Astrocyte (in vitro differentiated cells and primary cell): ENCODE measurements around the gene RASA4. TPM values are rescaled to one million over a fixed set of nuclear protein-coding genes. Genes with fewer than 3 reads are reported as not detected.
"Not testable (repeated sequence)": the region's sequence is repeated elsewhere in the genome, so short reads cannot be mapped to it uniquely, and the experiment has no call there.

Experiments used
- DNase-seq: peaks from one replicate; pipeline ENCODE4 v3.0.0-alpha.2; 2010; ENCODE audit warnings: low read depth
- FAIRE-seq: peaks from 2 replicates; lab custom pipeline; 2011; peaks lifted over from hg19 to GRCh38; lab: Jason Lieb, UNC
- H2AFZ ChIP-seq: 2 replicates; pipeline ENCODE4 v1.6.0; 2012; ENCODE audit warnings: low read depth, low read length, inconsistent platforms
- H3K27ac ChIP-seq: 2 replicates; pipeline ENCODE4 v1.5.1; 2011; ENCODE audit warnings: low read depth, low read length, inconsistent platforms
- H3K27me3 ChIP-seq: 2 replicates; pipeline ENCODE4 v1.6.0; 2011; ENCODE audit warnings: low read length, inconsistent platforms; ENCODE audit not compliant: insufficient read depth
- H3K36me3 ChIP-seq: 2 replicates; pipeline ENCODE4 v1.5.1; 2011; ENCODE audit warnings: low read length, inconsistent platforms; ENCODE audit not compliant: insufficient read depth
- H3K4me1 ChIP-seq: 2 replicates; pipeline ENCODE4 v1.5.1; 2011; ENCODE audit warnings: low read length, inconsistent platforms; ENCODE audit not compliant: insufficient read depth
- H3K4me2 ChIP-seq: 2 replicates; pipeline ENCODE4 v1.6.0; 2012; ENCODE audit warnings: low read length, inconsistent platforms
- H3K4me3 ChIP-seq: 2 replicates; pipeline ENCODE4 v1.5.1; 2011; ENCODE audit warnings: low read depth, mild to moderate bottlenecking, low read length, inconsistent platforms; ENCODE audit not compliant: insufficient read depth
- H3K79me2 ChIP-seq: 2 replicates; pipeline ENCODE4 v1.6.0; 2012; ENCODE audit warnings: mild to moderate bottlenecking, low read length, inconsistent platforms; ENCODE audit not compliant: insufficient read depth
- H3K9ac ChIP-seq: 2 replicates; pipeline ENCODE4 v1.6.0; 2012; ENCODE audit warnings: mild to moderate bottlenecking, low read length, inconsistent platforms
- H3K9me3 ChIP-seq: 2 replicates; pipeline ENCODE4 v1.5.1; 2012; ENCODE audit warnings: low read depth, mild to moderate bottlenecking, low read length, inconsistent platforms; ENCODE audit not compliant: insufficient read depth
- H4K20me1 ChIP-seq: 2 replicates; pipeline ENCODE4 v1.6.0; 2012; ENCODE audit warnings: low read length, inconsistent platforms; ENCODE audit not compliant: insufficient read depth
- H3K27ac Mint-ChIP-seq: one replicate; pipeline ENCODE4 v1.8.0; 2021; ENCODE audit warnings: mild to moderate bottlenecking, mixed read lengths; ENCODE audit not compliant: unreplicated experiment
- H3K27me3 Mint-ChIP-seq: one replicate; pipeline ENCODE4 v1.8.0; 2021; ENCODE audit warnings: low read depth, mixed read lengths; ENCODE audit not compliant: unreplicated experiment
- H3K36me3 Mint-ChIP-seq: one replicate; pipeline ENCODE4 v1.8.0; 2021; ENCODE audit warnings: low read depth, mixed read lengths; ENCODE audit not compliant: unreplicated experiment
- H3K4me1 Mint-ChIP-seq: one replicate; pipeline ENCODE4 v1.8.0; 2021; ENCODE audit warnings: low read depth, mixed read lengths; ENCODE audit not compliant: unreplicated experiment
- H3K4me3 Mint-ChIP-seq: one replicate; pipeline ENCODE4 v1.8.0; 2021; ENCODE audit warnings: mild to moderate bottlenecking, moderate library complexity, mixed read lengths; ENCODE audit not compliant: unreplicated experiment
- H3K9me3 Mint-ChIP-seq: one replicate; pipeline ENCODE4 v1.8.0; 2021; ENCODE audit warnings: mild to moderate bottlenecking, mixed read lengths; ENCODE audit not compliant: unreplicated experiment
- total RNA-seq: library from RNA; stranded (reverse); gene quantifications from 2 replicates; pipeline ENCODE4 v1.2.1, GENCODE V29; 2021

The RASA4 gene
- total RNA-seq, 1 donor from 2014 or later, result 7.2 TPM

GRCh38 chr7:102599699-102600098 lies 16.9 kb downstream of the RASA4 start:
- H3K27me3 Mint-ChIP-seq, H3K4me1 Mint-ChIP-seq, H3K4me3 ChIP-seq, FAIRE-seq, DNase-seq, H3K9ac ChIP-seq, H2AFZ ChIP-seq, H3K36me3 Mint-ChIP-seq, H3K27ac Mint-ChIP-seq, H3K36me3 ChIP-seq, H3K27ac ChIP-seq, H4K20me1 ChIP-seq, H3K4me1 ChIP-seq, H3K79me2 ChIP-seq, H3K4me3 Mint-ChIP-seq, H3K27me3 ChIP-seq, H3K9me3 ChIP-seq, H3K4me2 ChIP-seq, H3K9me3 Mint-ChIP-seq: not testable (repeated sequence)

DNA sequence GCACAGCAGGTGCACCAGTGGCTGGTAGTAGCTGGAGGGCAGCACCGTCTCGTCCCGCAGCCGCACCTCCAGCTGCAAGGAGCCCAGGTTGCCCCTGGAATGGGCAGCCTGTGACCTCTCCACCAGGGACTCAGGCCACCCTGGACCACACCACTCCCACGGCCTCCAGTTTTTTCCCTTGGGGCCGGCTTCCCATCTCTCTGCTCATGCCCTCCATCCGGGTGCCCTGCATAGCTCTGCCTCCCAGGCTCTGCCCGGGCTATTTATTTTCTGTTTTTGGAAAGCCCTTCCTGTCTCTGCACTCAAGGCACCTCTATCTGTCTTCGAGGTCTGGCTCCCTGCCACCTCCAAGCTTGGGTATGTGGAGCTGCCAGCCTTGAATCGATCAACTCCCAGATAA lies 20.5 kb downstream of the RASA4 start:
- not testable (repeated sequence) for DNase-seq, H3K27ac ChIP-seq, H3K27me3 Mint-ChIP-seq, H3K27ac Mint-ChIP-seq, H3K4me3 Mint-ChIP-seq, H3K4me1 ChIP-seq, H3K4me3 ChIP-seq, H3K36me3 Mint-ChIP-seq, H3K4me2 ChIP-seq, H2AFZ ChIP-seq, H3K79me2 ChIP-seq, H3K36me3 ChIP-seq, H3K9me3 ChIP-seq, FAIRE-seq, H3K9ac ChIP-seq, H4K20me1 ChIP-seq, H3K4me1 Mint-ChIP-seq, H3K9me3 Mint-ChIP-seq, H3K27me3 ChIP-seq

DNA sequence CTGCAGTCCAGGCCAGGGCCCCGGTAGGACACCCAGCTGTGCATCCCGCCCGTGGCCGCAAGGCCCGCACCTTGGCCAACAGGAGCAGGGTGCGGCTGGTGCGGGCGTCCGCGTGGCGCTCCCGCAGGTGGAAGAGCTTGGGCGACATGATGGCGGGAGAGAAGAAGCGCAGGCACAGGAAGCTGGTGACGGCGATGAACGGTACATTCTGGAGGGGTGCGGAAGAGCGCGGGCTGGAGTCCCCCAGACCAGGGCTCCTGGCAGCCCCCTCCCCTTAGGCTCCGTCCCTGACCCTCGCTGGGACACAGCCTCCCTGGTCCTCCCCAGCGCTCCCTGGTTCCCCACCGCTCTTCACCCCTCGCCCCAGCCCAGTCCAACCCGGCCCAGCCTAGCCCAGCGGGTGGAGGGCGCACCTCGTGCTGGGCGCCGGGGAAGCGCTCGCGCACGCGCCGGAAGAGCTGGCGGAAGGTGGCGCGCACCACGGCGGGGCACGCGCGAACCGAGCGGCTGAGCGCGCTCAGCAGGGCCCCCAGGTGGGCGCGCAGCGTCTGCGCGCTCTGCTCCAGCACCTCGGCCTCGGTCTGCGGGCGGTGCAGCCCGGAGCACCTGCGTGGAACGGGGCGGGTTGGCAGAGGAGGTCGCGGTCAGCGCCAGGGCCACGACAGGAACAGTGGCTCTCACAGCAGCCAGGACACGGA lies 22.8 kb downstream of the RASA4 start:
- not testable (repeated sequence) for DNase-seq, H3K4me2 ChIP-seq, H3K9me3 Mint-ChIP-seq, H3K4me1 ChIP-seq, H3K27me3 Mint-ChIP-seq, H3K4me3 Mint-ChIP-seq, H3K36me3 ChIP-seq, H3K4me1 Mint-ChIP-seq, H3K27ac Mint-ChIP-seq, H2AFZ ChIP-seq, H4K20me1 ChIP-seq, H3K36me3 Mint-ChIP-seq, H3K4me3 ChIP-seq, H3K79me2 ChIP-seq, H3K27me3 ChIP-seq, H3K9ac ChIP-seq, FAIRE-seq, H3K27ac ChIP-seq, H3K9me3 ChIP-seq

GRCh38 chr7:102592477-102593019 lies 24.0 kb downstream of the RASA4 start:
- H3K27me3 ChIP-seq, H3K27me3 Mint-ChIP-seq, H3K4me1 Mint-ChIP-seq, H3K9me3 Mint-ChIP-seq, FAIRE-seq, H3K27ac ChIP-seq, H2AFZ ChIP-seq, H3K9ac ChIP-seq, H3K36me3 Mint-ChIP-seq, DNase-seq, H3K4me3 Mint-ChIP-seq, H3K4me2 ChIP-seq, H3K9me3 ChIP-seq, H3K36me3 ChIP-seq, H3K4me3 ChIP-seq, H3K4me1 ChIP-seq, H4K20me1 ChIP-seq, H3K27ac Mint-ChIP-seq, H3K79me2 ChIP-seq: not testable (repeated sequence)

DNA sequence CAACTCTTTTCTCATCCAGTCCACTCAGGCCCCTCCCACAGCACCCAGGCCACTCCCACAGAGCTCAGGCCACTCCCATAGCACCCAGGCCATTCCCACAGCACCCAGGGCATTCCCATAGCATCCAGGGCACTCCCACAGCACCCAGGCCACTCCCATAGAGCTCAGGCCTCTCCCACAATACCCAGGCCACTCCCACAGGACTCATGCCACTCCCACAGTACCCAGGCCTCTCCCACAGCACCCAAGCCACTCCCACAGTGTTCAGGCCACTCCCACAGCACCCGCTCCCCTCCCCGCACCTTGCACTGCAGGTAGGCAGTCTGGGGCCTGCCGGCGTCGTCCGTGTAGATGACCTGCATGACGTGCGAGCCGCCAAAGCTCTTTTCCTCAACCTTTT lies 26.7 kb downstream of the RASA4 start:
- not testable (repeated sequence) for H3K9ac ChIP-seq, H3K27ac Mint-ChIP-seq, H3K9me3 Mint-ChIP-seq, H3K4me2 ChIP-seq, H3K4me1 Mint-ChIP-seq, FAIRE-seq, H3K27me3 Mint-ChIP-seq, H3K36me3 ChIP-seq, H3K4me3 Mint-ChIP-seq, H3K27ac ChIP-seq, H3K9me3 ChIP-seq, H3K27me3 ChIP-seq, H3K4me3 ChIP-seq, H3K36me3 Mint-ChIP-seq, H3K79me2 ChIP-seq, H3K4me1 ChIP-seq, H2AFZ ChIP-seq, H4K20me1 ChIP-seq, DNase-seq

- not testable (repeated sequence) for H3K36me3 ChIP-seq, H3K9me3 ChIP-seq, H4K20me1 ChIP-seq, H3K27me3 ChIP-seq, H2AFZ ChIP-seq, H3K4me1 ChIP-seq, H3K27ac ChIP-seq, H3K4me3 Mint-ChIP-seq, H3K4me3 ChIP-seq, H3K4me2 ChIP-seq, H3K27me3 Mint-ChIP-seq, H3K79me2 ChIP-seq, H3K4me1 Mint-ChIP-seq, FAIRE-seq, H3K9ac ChIP-seq, H3K36me3 Mint-ChIP-seq, DNase-seq, H3K9me3 Mint-ChIP-seq, H3K27ac Mint-ChIP-seq
These were observed 33.1 kb downstream of the RASA4 start for GRCh38 chr7:102583495-102583894.
